HS-27A (cell line): ENCODE measurements around the gene CADM1.

Source experiments
- DNase-seq: peaks from one replicate; pipeline ENCODE4 v3.0.0-alpha.2; 2012; ENCODE audit warnings: low read depth, missing footprints

The CADM1 gene

DNA sequence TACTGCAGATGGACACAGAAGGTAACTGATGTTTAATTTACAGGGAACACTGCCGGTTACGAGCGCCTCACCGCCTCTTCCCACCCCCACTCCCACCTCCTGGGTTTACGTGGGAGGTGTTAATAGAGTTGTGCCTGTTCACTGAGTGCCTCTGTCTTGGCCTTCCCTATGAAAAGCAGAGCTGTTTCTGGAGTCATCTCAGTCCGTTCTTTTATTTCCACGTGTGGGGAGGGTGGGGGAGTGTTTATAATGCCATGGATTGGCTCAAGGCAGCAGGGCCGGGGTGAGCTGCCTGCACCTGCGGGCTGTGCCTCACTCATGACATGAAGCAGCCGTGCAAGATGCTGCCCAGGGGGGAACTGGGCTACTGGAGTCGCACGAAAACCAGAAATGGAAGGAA, 322.7 kb downstream of the CADM1 start:
- DNase-seq, result no peak

DNA sequence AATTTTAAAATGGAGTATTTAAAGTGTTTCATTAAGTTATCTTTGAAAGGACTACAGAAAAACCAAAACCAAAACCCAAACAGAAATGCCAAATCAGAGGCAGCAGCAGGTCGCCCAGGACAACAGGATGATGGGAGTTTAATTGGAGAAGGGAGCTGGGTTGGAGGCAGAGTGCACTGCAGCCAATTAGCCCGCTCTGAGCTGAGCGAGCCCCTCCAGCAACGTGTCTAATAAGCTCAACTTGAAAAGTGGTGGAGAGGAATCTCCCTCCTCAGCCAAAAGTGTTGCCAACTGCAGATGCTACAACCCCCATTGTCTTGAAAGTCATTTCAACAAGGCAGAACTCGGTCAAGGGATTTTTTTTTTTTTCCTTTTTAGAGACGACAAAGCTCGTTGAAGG, 323.9 kb downstream of the CADM1 start:
- no peak for DNase-seq

DNA sequence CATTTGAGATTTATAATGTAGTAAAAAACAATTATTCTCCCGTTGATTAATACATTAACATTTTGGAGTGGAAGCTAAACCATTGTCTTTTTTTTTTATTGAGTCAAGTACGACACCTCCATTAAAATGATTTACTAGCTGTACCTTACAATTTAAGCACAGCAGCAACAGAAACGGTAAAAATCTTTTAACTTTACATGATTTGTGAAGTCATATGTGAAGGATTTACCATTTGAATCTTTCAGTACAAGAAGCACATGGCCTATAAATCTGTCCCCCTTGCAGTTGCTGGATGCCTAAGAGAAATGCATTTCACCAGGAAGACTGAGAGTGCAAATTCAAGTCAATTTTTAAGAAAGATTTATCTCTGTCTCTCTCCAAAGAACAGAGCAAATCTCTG, 324.6 kb downstream of the CADM1 start:
- no peak for DNase-seq

DNA sequence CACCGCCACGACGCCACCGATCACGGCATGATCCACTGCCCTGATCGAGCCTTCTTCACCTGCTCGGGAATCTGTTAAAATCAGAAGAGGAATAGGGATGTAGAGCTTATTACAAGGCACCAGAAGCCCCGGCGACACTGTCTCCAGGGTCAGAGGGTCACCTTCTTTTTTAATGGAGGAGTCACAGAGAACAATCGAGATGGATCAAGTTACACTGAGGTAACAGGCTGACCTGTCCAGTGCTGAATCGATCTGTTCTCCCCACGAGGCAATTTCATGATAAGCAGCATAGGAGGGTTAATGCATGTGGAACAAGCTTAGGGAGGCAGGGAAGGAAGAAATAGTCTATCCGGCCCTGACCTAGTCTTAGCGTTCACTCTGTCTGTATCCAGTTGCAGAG, 325.5 kb downstream of the CADM1 start:
- DNase-seq, result no peak

DNA sequence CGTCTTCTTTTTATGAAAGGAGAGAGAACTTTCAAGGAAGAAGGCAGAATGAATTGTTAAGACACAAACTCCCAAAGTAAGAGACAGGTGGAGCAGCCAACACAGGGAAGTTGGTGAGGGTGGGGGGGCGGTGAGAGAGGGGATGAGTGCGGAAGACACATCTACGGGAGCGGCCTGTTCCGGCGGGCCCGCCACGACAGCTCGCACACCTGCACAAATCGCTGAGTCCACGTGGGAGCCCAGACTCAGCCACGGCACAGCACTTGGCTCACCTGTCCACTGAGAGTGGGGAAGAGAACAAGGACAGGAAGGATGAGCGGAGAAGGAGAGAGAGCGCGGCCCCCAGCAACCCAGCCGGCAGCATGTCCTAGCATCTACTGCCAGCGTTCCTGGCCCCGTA, 331.1 kb downstream of the CADM1 start:
- DNase-seq, result no peak

DNA sequence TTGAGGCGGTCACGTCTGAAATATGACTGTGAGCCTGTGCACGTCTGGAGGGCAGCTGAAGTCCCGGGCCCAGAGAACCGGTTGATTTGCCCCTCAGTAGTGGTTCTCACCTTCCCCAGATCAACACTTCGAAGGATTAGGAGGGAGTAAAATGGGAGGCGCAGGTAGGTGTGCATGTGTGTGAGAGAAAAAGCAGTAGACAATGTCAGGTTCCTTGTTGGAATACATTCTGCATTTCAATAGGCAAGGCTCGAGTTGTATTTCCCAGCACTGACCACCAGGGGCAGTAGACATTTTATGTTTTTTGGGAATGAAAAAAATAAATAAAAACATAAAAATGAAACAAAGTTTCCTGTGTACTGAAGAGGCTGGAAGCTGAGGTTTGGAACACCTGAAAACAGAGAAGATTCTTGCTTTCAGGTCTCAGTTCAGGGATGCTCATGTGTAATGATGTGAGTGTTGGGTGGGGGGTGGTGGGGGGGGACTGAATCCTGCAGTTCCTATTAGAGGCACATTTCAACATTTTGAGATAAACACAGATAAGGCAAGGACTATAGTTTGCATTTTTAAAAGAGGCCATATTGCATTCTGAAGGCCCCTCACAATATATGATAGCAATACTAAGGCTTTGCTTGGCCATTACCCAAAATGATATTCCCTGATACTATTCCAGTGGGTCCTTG, 333.9 kb downstream of the CADM1 start:
- DNase-seq, result no peak

DNA sequence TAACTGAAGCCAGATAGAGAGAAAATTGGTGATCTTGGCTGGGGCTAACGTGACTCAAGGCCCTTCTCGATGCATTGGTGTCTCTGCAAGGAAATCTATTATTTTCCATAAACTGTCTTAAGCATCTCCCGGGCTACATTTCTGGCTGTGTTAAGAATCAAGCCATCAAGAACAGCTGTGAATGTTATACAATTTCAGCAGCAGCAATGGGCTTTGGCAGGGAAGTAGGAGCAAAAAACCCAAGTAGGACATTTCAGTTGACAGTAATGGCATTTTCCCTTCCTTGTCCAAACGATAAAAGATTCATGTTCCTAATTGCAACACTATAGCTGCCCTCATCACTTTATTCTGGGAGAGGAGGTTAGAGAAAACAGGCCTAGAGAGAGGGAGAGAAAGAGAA, 335.0 kb downstream of the CADM1 start:
- DNase-seq, result no peak

DNA sequence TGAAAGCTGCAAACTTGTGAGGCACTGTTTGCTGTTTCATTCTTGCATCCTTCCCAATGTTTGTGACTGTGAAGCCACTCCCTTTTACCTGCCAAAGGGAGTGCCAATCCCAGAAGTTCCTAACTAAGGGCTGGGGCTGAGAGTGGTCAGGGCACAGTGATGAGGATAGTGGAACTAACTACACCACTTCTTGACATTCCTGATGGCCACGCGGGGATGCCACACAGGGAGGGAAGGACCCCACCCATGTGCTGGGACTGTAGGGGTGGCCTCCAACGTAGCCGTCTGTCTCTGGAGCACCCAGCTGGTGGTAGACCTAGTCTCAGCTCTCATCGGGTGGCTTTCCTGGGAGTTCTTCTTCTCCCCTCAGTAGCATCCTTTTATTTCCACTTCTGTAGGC, 335.5 kb downstream of the CADM1 start:
- no peak for DNase-seq

DNA sequence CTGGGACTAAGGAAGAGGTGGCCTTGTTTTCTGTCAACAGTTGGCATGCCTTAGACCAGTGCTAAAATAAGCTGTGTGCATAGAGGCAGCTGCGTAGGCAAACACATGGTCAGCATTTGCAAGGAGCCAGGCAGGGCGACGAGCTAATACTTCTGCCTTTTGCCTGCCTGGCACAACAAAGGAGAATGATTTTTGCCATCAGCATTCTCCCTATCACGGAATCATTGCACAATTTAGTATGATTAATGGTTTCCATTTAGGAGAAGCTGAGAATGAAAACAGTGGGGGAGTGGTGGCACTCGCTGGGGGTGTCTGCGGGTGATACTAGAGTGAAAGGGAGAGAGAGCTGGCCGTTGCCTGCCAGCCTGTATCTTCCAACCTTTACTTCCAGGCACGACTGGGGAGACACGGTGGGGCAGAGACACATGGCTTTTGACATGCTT, 336.0 kb downstream of the CADM1 start:
- no peak for DNase-seq

DNA sequence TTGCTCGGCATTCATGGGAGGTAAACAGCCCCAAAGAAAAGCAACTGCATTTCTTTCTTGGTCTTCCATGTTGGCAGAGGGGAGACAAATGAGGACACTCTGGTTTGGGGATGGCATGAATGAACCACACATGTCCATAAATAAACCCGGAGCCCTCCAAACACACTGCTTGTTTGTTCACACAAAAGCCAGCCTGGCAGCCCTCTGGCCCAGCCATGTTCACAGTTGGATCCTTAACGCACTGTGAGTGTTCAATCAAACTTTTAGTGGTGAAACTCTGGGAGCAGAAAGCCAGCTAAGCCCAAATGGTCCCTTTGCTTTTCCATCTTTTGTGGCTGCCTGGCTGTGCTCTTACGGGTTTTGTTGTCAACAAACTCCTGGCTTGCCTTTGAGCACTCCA, 336.8 kb downstream of the CADM1 start:
- DNase-seq, result no peak

DNA sequence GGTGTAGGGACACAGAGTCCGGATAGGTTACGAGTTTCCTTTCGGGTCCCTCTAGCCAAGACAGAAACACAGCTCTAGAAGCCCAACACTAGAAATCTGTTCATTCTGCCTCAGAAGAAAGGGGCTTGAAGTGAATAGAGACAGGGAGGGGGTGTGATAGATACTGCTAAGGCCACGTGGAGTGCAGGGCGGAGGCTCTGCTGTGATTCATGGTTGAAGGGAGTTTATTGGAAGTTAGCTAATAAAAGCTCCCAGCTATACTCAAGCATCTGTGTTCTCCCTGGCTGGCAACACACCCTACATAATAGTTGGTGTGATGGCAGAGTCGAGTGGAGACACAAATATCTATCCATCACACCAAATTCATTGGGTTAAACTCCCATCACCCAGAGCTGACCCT, 337.4 kb downstream of the CADM1 start:
- no peak for DNase-seq

DNA sequence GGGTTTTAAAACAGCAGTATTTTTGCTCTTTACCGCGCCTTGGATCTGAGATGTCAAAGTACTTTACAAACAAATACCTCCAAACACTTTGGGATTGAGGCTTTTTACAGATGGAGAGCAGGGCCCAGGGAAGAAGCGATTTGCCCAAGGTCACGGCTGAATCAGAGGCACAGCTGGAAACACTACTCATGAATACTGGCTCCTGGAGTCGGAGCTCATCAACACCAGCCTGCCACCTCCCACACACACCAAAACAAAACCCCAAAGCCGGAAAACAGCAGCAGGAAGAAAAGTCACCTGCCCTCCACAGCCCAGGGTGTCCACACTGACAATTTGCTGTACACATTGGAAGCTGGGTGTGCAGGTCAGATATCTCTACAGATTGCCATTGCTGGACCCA, 339.4 kb downstream of the CADM1 start:
- DNase-seq, result no peak

DNA sequence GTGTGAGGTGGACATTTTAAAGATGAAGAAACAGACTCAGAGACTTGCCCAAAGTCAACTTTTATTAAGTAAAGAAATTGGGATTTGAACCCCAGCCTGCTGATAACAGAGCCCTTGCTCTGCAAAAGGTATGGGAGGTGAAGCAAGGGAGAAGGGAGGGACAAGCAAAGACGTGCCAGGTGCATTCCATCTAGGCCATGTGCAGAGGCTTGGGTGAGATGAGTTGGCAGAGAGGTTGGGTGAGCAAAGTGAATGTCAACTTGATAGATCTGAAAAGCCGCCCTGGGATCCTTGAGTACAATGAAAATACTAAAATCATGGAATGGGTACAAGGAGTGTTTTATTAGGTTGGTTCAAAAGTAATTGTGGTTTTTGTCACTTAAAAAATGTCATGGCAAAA, 341.3 kb downstream of the CADM1 start:
- DNase-seq, result no peak

DNA sequence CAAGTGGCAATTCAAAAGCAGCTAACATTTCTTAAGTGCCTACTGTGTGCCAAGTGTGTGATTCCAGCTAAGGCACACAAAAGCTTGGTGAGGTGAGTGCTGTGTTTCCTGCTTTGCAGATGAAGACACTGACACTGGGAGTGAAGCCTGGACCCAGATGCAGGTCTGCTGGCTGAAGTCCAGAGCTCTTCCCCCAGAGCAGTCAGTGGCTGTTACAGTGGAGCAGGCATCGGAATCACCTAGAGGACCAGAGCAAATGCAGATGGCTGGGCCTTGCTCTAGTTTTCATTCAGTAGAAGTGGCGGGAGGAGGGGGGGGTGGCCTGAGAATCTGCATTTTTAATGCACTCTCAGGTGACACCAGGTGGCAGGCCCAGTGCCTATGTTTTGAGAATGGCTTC, 342.3 kb downstream of the CADM1 start:
- no peak for DNase-seq

DNA sequence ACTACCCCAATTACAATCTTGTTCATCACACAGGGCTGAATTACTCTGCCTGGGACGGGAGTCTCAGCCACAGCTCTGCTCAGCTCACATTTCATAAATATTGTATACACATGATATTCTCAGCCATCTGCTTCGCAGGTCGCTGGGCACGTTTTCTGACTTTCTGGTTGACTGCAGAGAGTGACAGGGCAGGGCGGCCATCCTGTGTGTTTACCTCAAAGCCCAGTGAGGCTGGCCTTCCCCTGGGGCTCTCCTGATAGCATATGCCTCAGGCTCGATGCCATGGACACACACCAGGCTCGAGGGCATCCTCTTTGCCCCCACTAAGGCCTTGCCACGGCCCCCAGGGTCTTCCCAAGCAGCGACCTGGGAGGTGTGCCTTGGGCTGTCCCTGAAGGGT, 345.0 kb downstream of the CADM1 start:
- DNase-seq, result no peak

DNA sequence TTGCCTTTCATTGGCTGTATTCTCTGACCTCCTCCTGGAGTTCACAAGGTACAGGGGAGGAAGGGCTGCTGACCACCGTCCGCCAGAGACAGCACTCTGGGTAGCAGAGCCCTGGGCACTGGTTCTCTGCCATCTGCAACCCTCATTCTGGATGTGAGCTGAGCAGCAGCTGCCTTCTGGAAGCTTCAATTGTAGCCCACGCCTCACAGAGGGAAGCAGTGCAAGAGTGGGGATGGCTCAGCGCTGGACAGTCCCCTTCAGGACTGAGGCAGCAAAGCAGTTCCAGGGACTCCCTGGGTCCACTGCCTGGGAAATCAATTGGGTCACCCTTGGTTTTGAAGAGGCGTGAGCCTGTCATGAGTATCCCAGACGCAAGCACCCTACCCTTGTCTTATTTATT, 346.2 kb downstream of the CADM1 start:
- DNase-seq, result no peak

DNA sequence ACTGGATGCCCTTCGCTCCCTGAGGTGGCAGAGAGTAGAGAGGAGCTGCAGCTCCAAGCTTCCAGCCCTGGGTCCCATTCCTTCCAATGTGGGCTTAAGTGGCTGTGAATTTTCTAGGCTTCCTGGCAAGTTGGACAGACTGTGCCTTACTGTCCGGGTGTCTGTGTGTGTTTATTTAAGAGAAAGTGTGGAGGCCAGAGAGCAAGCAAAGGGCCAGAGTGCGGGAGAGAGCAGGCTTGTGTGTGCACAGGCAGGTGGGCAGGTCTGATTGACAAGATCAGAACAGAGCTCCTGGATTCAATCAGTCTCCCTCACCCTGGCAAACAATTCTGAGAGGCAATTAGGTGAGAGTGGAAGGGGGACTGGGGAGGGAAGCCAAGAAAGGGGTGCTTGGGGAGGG, 347.0 kb downstream of the CADM1 start:
- no peak for DNase-seq

DNA sequence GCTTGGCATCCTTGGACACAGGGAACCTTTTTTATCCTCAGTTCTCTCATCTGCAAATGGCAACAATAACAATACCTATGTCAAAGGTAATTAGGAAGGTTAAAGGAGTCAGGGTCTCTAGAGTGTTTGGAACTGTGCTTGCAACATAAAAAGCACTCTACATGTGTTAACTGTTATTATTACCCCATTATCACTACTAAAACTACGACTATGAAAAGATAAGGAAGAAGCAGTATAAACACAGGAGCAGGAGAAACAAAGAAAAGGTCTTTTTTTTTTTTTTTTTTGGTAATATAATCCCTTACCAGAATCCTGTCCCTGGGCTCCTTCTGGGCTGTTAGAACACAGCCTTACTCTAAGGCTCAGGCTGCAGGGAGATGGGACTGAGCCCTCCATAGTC, 348.2 kb downstream of the CADM1 start:
- DNase-seq, result no peak

DNA sequence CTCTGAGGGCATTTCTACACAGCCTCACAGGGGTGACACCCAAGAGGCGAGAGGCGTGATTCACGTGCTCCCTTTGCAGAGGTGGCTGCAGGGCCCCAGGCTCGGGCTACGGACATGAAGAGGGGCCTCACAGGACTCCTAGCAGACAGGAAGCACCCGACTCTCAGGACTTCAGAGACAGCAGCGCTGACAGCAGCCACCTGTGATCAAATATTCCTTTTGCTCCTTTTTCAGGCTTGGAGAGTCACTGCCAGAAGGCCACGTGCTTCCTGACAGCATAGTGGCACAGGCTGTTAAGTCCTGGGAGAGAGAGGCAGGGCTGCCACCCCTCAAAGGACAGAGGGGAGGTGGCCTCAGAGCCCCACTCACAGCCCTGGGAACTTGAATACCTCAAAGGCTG, 348.9 kb downstream of the CADM1 start:
- no peak for DNase-seq

DNA sequence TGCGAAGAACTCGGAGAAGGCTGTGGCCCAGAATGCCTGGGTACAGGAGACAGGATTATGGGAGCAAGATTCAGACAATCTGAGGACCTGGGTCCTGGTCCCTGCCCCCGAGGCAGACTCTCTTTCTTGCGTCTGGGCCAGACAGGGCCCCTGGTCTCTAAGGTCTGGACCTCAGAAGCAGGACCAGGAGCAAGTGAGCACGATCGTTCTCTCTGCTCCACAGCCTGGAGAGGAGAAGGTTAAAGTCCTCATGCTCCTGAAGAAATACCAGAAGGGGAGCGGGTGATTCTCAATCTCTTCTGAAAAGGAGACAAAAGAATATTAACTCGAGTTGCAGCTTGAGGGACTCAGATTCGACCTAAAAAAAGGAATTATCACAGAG, 349.9 kb downstream of the CADM1 start:
- DNase-seq, result no peak

DNA sequence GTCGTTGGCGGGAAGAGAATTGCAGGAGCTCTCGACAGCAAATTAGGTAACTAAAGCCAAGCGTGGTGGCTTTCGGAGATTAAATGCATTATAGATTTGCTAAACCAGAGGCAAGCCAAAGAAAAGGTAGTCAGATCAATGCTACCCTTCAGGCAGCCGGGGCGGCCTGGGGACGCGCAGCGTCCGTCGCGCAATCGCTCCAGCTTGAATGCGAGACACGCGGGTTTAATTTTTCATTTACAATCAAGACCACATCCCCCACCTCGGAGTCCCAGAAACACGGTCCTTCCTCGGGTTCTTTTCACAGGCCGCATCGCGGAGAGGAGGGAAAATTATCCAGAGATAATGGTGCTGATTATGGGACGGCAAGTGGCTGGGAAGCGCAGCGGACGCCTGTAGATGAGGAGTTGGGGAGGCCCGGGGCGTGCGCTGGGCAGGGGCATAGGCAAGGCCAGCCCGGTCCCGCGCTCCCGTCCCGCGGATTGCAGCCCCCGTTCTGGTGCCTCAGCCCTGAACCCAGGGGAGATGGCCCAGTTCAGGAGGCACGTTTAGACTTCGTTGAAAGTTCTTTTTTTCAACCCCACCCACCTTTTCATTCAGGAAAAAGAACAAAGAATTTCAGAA, 350.4 kb downstream of the CADM1 start:
- DNase-seq, result no peak

DNA sequence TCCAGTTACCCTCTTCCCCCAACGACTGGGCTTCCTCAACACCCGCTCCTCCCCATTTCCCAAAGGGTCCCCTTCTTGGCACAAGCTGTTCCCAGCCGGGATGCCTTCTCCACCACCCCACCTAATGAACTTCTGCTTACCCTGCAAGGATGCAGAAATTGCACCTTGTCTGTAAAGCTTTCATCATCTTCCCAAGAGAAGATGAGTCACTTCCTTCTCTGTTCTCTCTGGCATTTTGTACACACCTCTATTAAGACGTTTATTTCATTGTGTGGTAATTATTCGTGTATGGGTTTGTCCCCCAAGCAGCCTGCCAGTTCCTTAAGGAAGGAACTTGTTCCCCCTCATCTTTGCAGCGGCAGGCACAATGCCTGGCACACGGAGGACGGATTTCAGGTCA, 351.1 kb downstream of the CADM1 start:
- DNase-seq, result no peak

DNA sequence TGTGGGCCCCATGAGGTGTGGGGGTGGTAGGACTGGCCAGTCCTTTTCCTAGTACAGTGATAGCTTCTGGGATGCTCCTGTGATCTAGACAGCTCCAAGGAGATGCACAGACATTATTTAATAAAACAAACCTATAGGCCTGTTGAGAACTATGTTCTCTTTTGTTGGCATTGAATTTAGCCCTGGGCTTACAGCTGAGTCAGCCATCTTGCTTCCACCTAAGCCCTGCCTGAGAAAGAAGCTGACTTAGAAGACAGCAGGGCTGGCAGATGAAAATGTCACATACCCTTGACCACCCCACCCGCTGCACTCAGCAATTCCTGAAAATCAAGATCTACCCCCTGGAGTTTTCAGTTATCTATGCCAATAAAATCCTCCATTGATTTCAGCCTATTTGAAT, 353.2 kb downstream of the CADM1 start:
- DNase-seq, result no peak

DNA sequence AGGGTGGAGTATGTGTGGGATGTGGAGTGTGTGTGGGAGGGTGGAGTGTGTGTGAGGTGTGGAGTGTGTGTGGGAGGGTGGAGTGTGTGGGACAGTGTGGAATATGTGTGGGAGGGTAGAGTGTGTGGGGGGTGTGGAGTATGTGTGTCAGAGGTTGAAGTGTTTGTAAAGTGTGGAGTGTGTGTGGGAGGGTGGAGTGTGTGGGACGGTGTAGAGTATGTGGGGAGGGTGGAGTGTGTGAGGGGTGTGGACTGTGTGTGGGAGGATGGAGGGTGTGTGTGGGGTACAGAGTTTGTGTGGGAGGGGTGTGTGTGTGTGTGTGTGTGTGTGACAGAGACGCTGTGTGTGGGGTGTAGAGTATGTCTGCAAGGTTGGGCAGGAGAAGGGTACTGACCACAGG, 355.5 kb downstream of the CADM1 start:
- DNase-seq, result no peak
